KMS-11 (cell line): Measurements from ENCODE around the gene SMG6.

ENCODE experiments used
- H2AFZ ChIP-seq: fragments of 200-600 bp; sonication (generic); 2 replicates; pipeline ENCODE4 v1.6.1; 2016; ENCODE audit warnings: antibody characterized with exemption, mixed run types, low read depth
- H3K27ac ChIP-seq: fragments of 200-600 bp; sonication (generic); 2 replicates; pipeline ENCODE4 v1.6.1; 2016; ENCODE audit warnings: mild to moderate bottlenecking, mixed run types
- H3K27me3 ChIP-seq: fragments of 200-600 bp; sonication (generic); 2 replicates; pipeline ENCODE4 v1.6.1; 2017; ENCODE audit warnings: mild to moderate bottlenecking, low read depth, mixed run types, moderate library complexity; ENCODE audit not compliant: insufficient read depth
- H3K36me3 ChIP-seq: fragments of 200-600 bp; sonication (generic); 2 replicates; pipeline ENCODE4 v1.6.1; 2017; ENCODE audit warnings: mild to moderate bottlenecking, mixed run types; ENCODE audit not compliant: insufficient read depth
- H3K4me1 ChIP-seq: fragments of 200-600 bp; sonication (generic); 2 replicates; pipeline ENCODE4 v1.6.1; 2016; ENCODE audit warnings: mild to moderate bottlenecking, low read depth, mixed run types; ENCODE audit not compliant: poor library complexity, severe bottlenecking
- H3K4me2 ChIP-seq: fragments of 200-600 bp; sonication (generic); 2 replicates; pipeline ENCODE4 v1.7.0; 2016; ENCODE audit warnings: mild to moderate bottlenecking, mixed run types
- H3K4me3 ChIP-seq: fragments of 200-600 bp; sonication (generic); IDR thresholded peaks from 2 replicates; pipeline ENCODE4 v1.6.1; 2017; ENCODE audit warnings: low read depth, low read length, mixed read lengths; ENCODE audit not compliant: insufficient read depth
- H3K79me2 ChIP-seq: fragments of 200-600 bp; sonication (generic); 2 replicates; pipeline ENCODE4 v1.6.1; 2016; ENCODE audit warnings: low read depth, mixed run types; ENCODE audit not compliant: insufficient read depth
- H3K9ac ChIP-seq: fragments of 200-600 bp; sonication (generic); 2 replicates; pipeline ENCODE4 v1.6.1; 2016; ENCODE audit warnings: mild to moderate bottlenecking, mixed run types
- H4K20me1 ChIP-seq: fragments of 200-600 bp; sonication (generic); 2 replicates; pipeline ENCODE4 v1.6.1; 2016; ENCODE audit warnings: mild to moderate bottlenecking, mixed run types; ENCODE audit not compliant: insufficient read depth
- CTCF ChIP-seq: fragments of 200-600 bp; sonication (generic); conservative IDR thresholded peaks from 2 replicates; pipeline ENCODE4 v1.6.1; 2017; ENCODE audit warnings: low read depth, mild to moderate bottlenecking, antibody characterized with exemption, low read length, moderate library complexity, mixed read lengths

Gene SMG6

GRCh38 chr17:2186937-2187336, 116.6 kb downstream of the SMG6 start:
- Histone ChIP-seq H3K36me3 (no peaks in the 10 kb centered on the region), H3K9ac (no peak overlapping the region)

GRCh38 chr17:2184993-2185931, 118.3 kb downstream of the SMG6 start:
- Histone ChIP-seq H3K27ac (no peak overlapping the region), H3K36me3 (no peaks in the 10 kb centered on the region), H3K4me1 (peaks cover 4% of the 10 kb centered on the region), H3K27me3 (no peaks in the 10 kb centered on the region), H3K4me3 (no peak overlapping the region), H4K20me1 (no peaks in the 10 kb centered on the region), H3K4me2 (no peak overlapping the region), H2AFZ (no peak overlapping the region), H3K9ac (no peak overlapping the region), H3K79me2 (no peaks in the 10 kb centered on the region)
- TF ChIP-seq CTCF: no peak

More at GRCh38 chr17:2186937-2187336, 116.6 kb downstream of the SMG6 start:
- Histone ChIP-seq H3K4me3 (no peak overlapping the region), H3K4me1 (peaks cover 1% of the 10 kb centered on the region), H2AFZ (no peak overlapping the region), H3K79me2 (no peaks in the 10 kb centered on the region), H3K27ac (no peak overlapping the region), H3K4me2 (no peak overlapping the region), H4K20me1 (no peaks in the 10 kb centered on the region), H3K27me3 (no peaks in the 10 kb centered on the region)
- no peak for TF ChIP-seq CTCF

- Histone ChIP-seq H3K4me1 (peaks cover 5% of the 10 kb centered on the region), H4K20me1 (no peaks in the 10 kb centered on the region), H3K27me3 (no peaks in the 10 kb centered on the region), H3K4me3 (no peak overlapping the region), H3K79me2 (no peaks in the 10 kb centered on the region), H3K36me3 (no peaks in the 10 kb centered on the region), H3K27ac (no peak overlapping the region), H3K9ac (no peak overlapping the region), H3K4me2 (no peak overlapping the region), H2AFZ (no peak overlapping the region)
- TF ChIP-seq CTCF: no peak
These were observed 120.2 kb downstream of the SMG6 start for GRCh38 chr17:2183346-2183745.

- no peak for TF ChIP-seq CTCF
- Histone ChIP-seq H3K4me3 (no peak overlapping the region), H3K4me2 (no peak overlapping the region), H3K4me1 (peaks cover 5% of the 10 kb centered on the region), H3K36me3 (no peaks in the 10 kb centered on the region), H4K20me1 (no peaks in the 10 kb centered on the region), H3K27ac (no peak overlapping the region), H3K9ac (no peak overlapping the region), H3K27me3 (no peaks in the 10 kb centered on the region), H3K79me2 (no peaks in the 10 kb centered on the region), H2AFZ (no peak overlapping the region)
These were observed 121.6 kb downstream of the SMG6 start for GRCh38 chr17:2181897-2182448.
